ENCODE measurements around the gene SRGN. TPM values are rescaled to one million over a fixed set of nuclear protein-coding genes. Genes with fewer than 3 reads are reported as not detected.

The SRGN gene
- total RNA-seq, 4 donors from 2014 or later = 17.2 to 24.9 (median 21.2) TPM

DNA sequence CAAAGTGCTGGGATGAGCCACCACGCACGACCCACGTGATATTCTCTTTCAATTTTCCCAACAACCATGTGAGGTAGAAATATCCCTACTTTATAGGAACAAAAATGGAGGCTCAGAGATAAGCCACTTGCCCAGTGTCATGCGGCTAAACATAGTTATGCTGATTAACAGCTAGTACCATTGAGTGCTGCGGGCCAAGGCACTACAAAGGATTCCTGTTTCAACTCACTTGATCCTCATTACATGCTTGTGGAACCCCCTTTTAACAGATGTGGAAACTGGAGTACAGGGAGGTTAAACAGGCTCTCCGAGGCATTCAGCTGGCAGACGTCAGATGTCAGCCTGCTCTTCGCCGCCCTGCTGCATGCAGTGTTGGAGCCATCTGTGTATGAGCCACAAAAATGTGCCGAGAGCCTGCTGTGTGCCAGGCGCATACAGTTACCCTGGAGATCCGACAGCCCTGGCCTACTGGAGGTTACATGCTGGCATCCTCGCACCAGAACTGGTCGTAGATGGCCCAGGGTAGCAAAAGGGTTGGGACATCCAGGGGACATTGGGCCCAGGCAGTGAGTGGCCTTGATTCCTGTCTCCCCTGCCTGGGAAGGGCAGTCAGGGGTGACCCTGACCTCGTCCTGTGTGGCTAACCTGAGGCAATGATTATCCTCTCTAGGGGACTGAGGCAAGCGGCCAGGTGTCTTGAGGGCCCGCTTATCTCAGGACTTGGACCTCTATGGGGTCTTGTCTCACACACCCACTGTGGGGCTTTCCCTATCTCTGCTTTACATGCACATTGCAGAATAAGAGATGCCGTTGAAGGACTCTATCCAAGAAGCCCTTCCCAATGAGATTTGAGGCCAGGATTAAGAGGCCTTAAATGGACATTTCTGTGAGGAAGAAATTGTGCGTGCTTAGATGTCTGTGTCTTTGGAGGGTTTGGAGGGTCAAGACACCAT, 18.5 kb upstream of the SRGN start:
- TF ChIP-seq EP300 (IDR thresholded peaks at IDR 0.05) = no peak
- no peak for TF ChIP-seq POLR2AphosphoS5 (IDR thresholded peaks at IDR 0.05)
- TF ChIP-seq POLR2A (IDR thresholded peaks at IDR 0.05) = no peak
- TF ChIP-seq, protein P1, sequence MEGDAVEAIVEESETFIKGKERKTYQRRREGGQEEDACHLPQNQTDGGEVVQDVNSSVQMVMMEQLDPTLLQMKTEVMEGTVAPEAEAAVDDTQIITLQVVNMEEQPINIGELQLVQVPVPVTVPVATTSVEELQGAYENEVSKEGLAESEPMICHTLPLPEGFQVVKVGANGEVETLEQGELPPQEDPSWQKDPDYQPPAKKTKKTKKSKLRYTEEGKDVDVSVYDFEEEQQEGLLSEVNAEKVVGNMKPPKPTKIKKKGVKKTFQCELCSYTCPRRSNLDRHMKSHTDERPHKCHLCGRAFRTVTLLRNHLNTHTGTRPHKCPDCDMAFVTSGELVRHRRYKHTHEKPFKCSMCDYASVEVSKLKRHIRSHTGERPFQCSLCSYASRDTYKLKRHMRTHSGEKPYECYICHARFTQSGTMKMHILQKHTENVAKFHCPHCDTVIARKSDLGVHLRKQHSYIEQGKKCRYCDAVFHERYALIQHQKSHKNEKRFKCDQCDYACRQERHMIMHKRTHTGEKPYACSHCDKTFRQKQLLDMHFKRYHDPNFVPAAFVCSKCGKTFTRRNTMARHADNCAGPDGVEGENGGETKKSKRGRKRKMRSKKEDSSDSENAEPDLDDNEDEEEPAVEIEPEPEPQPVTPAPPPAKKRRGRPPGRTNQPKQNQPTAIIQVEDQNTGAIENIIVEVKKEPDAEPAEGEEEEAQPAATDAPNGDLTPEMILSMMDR (IDR thresholded peaks at IDR 0.05) = no peak
- DNase-seq (ENCODE audit: low spot score in 2 of 2) = no peak
- no peak overlapping the region for H3K27ac ChIP-seq

DNA sequence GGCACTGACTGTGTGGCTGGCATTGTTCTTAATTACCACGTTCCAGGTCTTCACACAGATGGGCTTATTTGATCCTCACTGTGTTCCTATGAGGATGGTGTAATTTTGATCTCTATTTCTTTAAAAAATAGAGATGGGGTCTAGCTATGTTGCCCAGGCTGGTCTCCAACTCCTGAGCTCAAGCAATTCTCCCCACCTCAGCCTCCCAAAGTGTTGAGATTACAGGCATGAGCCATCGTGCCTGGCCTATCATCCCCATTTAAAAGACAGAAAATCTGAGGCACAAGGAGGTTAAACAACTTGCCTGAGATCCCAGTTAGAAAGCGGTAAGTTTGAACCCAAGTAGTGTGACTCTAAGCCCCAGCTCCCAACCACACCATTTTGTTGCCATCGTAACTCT, 17.0 kb upstream of the SRGN start:
- WGBS = 100% methylated on average over 4 of the region's 4 CpGs

More for the DNA sequence above, 18.5 kb upstream of the SRGN start:
- no peaks in the 10 kb centered on the region for H3K9me3 ChIP-seq
- H3K36me3 ChIP-seq = no peaks in the 10 kb centered on the region
- peaks cover 13% of the 10 kb centered on the region for H3K4me1 ChIP-seq
- no peak overlapping the region for H3K4me3 ChIP-seq
- no peaks in the 10 kb centered on the region for H3K27me3 ChIP-seq
- 79% methylated on average over 16 of the region's 19 CpGs for WGBS

GRCh38 chr10:69071610-69072009, 16.3 kb upstream of the SRGN start:
- Histone ChIP-seq H3K4me3 (no peak overlapping the region), H3K9me3 (no peaks in the 10 kb centered on the region), H3K36me3 (no peaks in the 10 kb centered on the region), H3K27me3 (no peaks in the 10 kb centered on the region), H3K27ac (no peak overlapping the region), H3K4me1 (no peaks in the 10 kb centered on the region)
- DNase-seq (ENCODE audit: low spot score in 2 of 2) = no peak
- WGBS = 79% methylated on average over 6 of the region's 6 CpGs
- no peak for TF ChIP-seq POLR2A (IDR thresholded peaks at IDR 0.05)
- TF ChIP-seq POLR2AphosphoS5 (IDR thresholded peaks at IDR 0.05) = no peak
- no peak for TF ChIP-seq EP300 (IDR thresholded peaks at IDR 0.05)
- TF ChIP-seq, protein P1 (IDR thresholded peaks at IDR 0.05) = no peak

More for the DNA sequence above, 17.0 kb upstream of the SRGN start:
- no peaks in the 10 kb centered on the region for H3K27me3 ChIP-seq
- H3K36me3 ChIP-seq = no peaks in the 10 kb centered on the region
- no peak for DNase-seq (ENCODE audit: low spot score in 2 of 2)
- no peak overlapping the region for H3K4me3 ChIP-seq
- TF ChIP-seq, protein P1 (IDR thresholded peaks at IDR 0.05) = no peak
- TF ChIP-seq EP300 (IDR thresholded peaks at IDR 0.05) (no peak), POLR2A (IDR thresholded peaks at IDR 0.05) (no peak)
- peaks cover 3% of the 10 kb centered on the region for H3K4me1 ChIP-seq
- H3K27ac ChIP-seq = no peak overlapping the region
- no peaks in the 10 kb centered on the region for H3K9me3 ChIP-seq

GRCh38 chr10:69073026-69073425, 14.9 kb upstream of the SRGN start:
- no peaks in the 10 kb centered on the region for H3K27me3 ChIP-seq
- H3K4me3 ChIP-seq = no peak overlapping the region
- no peak overlapping the region for H3K27ac ChIP-seq
- no peaks in the 10 kb centered on the region for H3K9me3 ChIP-seq
- no peak for DNase-seq (ENCODE audit: low spot score in 2 of 2)
- TF ChIP-seq POLR2AphosphoS5 (IDR thresholded peaks at IDR 0.05) = no peak
- TF ChIP-seq EP300 (IDR thresholded peaks at IDR 0.05) = no peak
- TF ChIP-seq POLR2A (IDR thresholded peaks at IDR 0.05) = no peak
- TF ChIP-seq, protein P1 (IDR thresholded peaks at IDR 0.05) = no peak
- no peaks in the 10 kb centered on the region for H3K4me1 ChIP-seq
- H3K36me3 ChIP-seq = no peaks in the 10 kb centered on the region
- WGBS = 69% methylated on average over 6 of the region's 6 CpGs

- Histone ChIP-seq H3K27ac (no peak overlapping the region), H3K36me3 (no peaks in the 10 kb centered on the region), H3K9me3 (no peaks in the 10 kb centered on the region), H3K4me1 (no peaks in the 10 kb centered on the region), H3K4me3 (no peak overlapping the region), H3K27me3 (no peaks in the 10 kb centered on the region)
- DNase-seq (ENCODE audit: low spot score in 2 of 2) = no peak
- TF ChIP-seq POLR2A (IDR thresholded peaks at IDR 0.05) (no peak), EP300 (IDR thresholded peaks at IDR 0.05) (no peak), POLR2AphosphoS5 (IDR thresholded peaks at IDR 0.05) (no peak)
- TF ChIP-seq, protein P1 (IDR thresholded peaks at IDR 0.05) = no peak
- WGBS = 58% methylated on average over 8 of the region's 8 CpGs
Measured at GRCh38 chr10:69073736-69074364, 14.1 kb upstream of the SRGN start.

Data from suprapubic skin (tissue), 4 donors.